Measurements from ENCODE around the gene MAEA.
"Not testable (repeated sequence)": the region's sequence is repeated elsewhere in the genome, so short reads cannot be mapped to it uniquely, and the experiment has no call there.

MAEA gene

GRCh38 chr4:1285151-1285789, 4.4 kb upstream of the MAEA start:
- no peak for DNase-seq

- DNase-seq: peak; percentile 72
These were observed 3.7 kb upstream of the MAEA start for GRCh38 chr4:1285790-1286553.

GRCh38 chr4:1288786-1289185, 905 bp upstream of the MAEA start:
- DNase-seq: peak; percentile 31

GRCh38 chr4:1290165-1290977, 680 bp downstream of the MAEA start:
- DNase-seq: peak; percentile 47

GRCh38 chr4:1291091-1291490, 1.4 kb downstream of the MAEA start:
- DNase-seq: no peak

- no peak for DNase-seq
These were observed 2.5 kb downstream of the MAEA start for GRCh38 chr4:1291996-1292702.

GRCh38 chr4:1292703-1293011, 3.0 kb downstream of the MAEA start:
- DNase-seq: not testable (repeated sequence)

- DNase-seq: no peak
These were observed 3.8 kb downstream of the MAEA start for GRCh38 chr4:1293531-1293941.

GRCh38 chr4:1293991-1294390, 4.3 kb downstream of the MAEA start:
- peak; percentile 81 for DNase-seq

GRCh38 chr4:1294424-1294823, 4.7 kb downstream of the MAEA start:
- DNase-seq: no peak

- DNase-seq: no peak
These were observed 5.2 kb downstream of the MAEA start for GRCh38 chr4:1294891-1295290.

GRCh38 chr4:1295405-1296055, 5.8 kb downstream of the MAEA start:
- DNase-seq: no peak

- no peak for DNase-seq
These were observed 6.8 kb downstream of the MAEA start for GRCh38 chr4:1296324-1297022.

- no peak for DNase-seq
These were observed 7.3 kb downstream of the MAEA start for GRCh38 chr4:1297023-1297395.

GRCh38 chr4:1297456-1298325, 8.0 kb downstream of the MAEA start:
- DNase-seq: no peak

GRCh38 chr4:1298461-1298860, 8.8 kb downstream of the MAEA start:
- no peak for DNase-seq

- DNase-seq: no peak
These were observed 9.7 kb downstream of the MAEA start for GRCh38 chr4:1299301-1299860.

- peak; percentile 72 for DNase-seq
These were observed 11.1 kb downstream of the MAEA start for GRCh38 chr4:1300466-1301455.

- DNase-seq: no peak
These were observed 12.5 kb downstream of the MAEA start for GRCh38 chr4:1302159-1302558.

Data from hematopoietic multipotent progenitor cell treated with erythropoietin and hydrocortisone succinate and interleukin-3 and kit ligand, for 4 days (in vitro differentiated cells).